Calu3 (cell line): ENCODE data around the gene EPB42. TPM values are rescaled to one million over a fixed set of nuclear protein-coding genes. Genes with fewer than 3 reads are reported as not detected.

Experiments
- BruUV-seq: library from RNA; stranded (reverse); fragments of 400-500 nt; replicated peaks from 2 replicates; lab custom pipeline; 2021; lab: Mats Ljungman, UMichigan
- CTCF ChIA-PET: fragments of 300-600 bp; sonication (Branson Sonifier 250); formaldehyde crosslinking; loops from one replicate; lab custom pipeline; 2022; ENCODE audit warnings: antibody characterized with exemption; lab: Charles Lee
- DNase-seq: peaks from one replicate; pipeline ENCODE4 v3.0.0; 2022
- H3K27ac Mint-ChIP-seq: one replicate; pipeline ENCODE4 v1.8.0; 2022; ENCODE audit warnings: mixed read lengths; ENCODE audit not compliant: unreplicated experiment
- H3K27me3 Mint-ChIP-seq: one replicate; pipeline ENCODE4 v1.8.0; 2022; ENCODE audit warnings: mixed read lengths; ENCODE audit not compliant: unreplicated experiment
- H3K36me3 Mint-ChIP-seq: one replicate; pipeline ENCODE4 v1.8.0; 2022; ENCODE audit warnings: mild to moderate bottlenecking, moderate library complexity, mixed read lengths; ENCODE audit not compliant: insufficient read depth, unreplicated experiment
- H3K4me1 Mint-ChIP-seq: one replicate; pipeline ENCODE4 v1.8.0; 2022; ENCODE audit warnings: mild to moderate bottlenecking, low read depth, mixed read lengths; ENCODE audit not compliant: unreplicated experiment
- H3K4me3 Mint-ChIP-seq: one replicate; pipeline ENCODE4 v1.8.0; 2022; ENCODE audit warnings: mild to moderate bottlenecking, low read depth, moderate library complexity, mixed read lengths; ENCODE audit not compliant: unreplicated experiment
- H3K9me3 Mint-ChIP-seq: one replicate; pipeline ENCODE4 v1.8.0; 2022; ENCODE audit warnings: low read depth, mixed read lengths; ENCODE audit not compliant: unreplicated experiment
- intact Hi-C: fragments of 100-400 bp; cut with micrococcal nuclease; formaldehyde crosslinking; loops from one replicate; pipeline ENCODE4 v1.10.0; 2022; ENCODE audit not compliant: unreplicated experiment
- total RNA-seq: library from RNA; stranded (reverse); gene quantifications from 2 replicates; pipeline ENCODE4 v1.2.3, GENCODE V29; 2022
- TF ChIP-seq, protein P1 (sequence below): fragments of 200-600 bp; IDR thresholded peaks from one replicate; pipeline ENCODE4 v1.8.0; 2022; ENCODE audit warnings: antibody characterized with exemption; ENCODE audit not compliant: unreplicated experiment

EPB42 gene
- total RNA-seq, 1 experiment from 2014 or later, result not detected

DNA sequence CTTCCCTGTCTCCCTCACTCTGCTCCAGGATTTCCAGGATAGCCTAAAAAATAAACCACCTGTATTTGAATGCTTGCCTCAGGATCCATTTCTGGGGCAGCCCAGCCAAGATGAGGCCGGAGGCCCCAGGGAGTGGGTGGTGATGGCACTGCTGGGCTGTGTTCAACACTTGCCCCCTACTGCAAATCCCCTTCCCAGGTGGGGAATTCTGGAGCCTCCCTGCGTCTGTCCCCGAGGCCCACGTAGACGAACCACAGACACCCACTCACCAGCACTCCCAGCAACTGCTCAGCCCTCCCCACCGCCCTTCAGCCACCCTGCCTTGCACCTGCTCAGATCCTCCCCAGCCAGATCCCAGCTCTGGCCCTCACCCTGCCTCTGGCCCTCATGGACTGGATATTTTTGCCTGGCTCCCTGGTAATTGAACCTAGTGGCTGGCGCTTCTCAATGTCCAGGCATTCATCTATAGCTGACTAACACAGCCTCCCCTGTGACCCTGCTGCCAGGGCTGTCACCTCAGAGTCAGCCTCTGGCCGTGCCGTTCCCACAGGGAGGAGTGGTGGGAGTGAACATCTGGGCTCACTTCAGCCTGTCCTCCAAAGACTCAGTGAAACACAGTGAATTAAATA lies 17.1 kb upstream of the EPB42 start:
- no peaks in the 10 kb centered on the region for H3K9me3 Mint-ChIP-seq
- no peaks in the 10 kb centered on the region for H3K4me1 Mint-ChIP-seq
- BruUV-seq, result no TSS peak
- no peak overlapping the region for H3K27ac Mint-ChIP-seq
- no peak for DNase-seq
- no peak overlapping the region for H3K4me3 Mint-ChIP-seq
- TF ChIP-seq, protein P1, sequence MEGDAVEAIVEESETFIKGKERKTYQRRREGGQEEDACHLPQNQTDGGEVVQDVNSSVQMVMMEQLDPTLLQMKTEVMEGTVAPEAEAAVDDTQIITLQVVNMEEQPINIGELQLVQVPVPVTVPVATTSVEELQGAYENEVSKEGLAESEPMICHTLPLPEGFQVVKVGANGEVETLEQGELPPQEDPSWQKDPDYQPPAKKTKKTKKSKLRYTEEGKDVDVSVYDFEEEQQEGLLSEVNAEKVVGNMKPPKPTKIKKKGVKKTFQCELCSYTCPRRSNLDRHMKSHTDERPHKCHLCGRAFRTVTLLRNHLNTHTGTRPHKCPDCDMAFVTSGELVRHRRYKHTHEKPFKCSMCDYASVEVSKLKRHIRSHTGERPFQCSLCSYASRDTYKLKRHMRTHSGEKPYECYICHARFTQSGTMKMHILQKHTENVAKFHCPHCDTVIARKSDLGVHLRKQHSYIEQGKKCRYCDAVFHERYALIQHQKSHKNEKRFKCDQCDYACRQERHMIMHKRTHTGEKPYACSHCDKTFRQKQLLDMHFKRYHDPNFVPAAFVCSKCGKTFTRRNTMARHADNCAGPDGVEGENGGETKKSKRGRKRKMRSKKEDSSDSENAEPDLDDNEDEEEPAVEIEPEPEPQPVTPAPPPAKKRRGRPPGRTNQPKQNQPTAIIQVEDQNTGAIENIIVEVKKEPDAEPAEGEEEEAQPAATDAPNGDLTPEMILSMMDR, result no peak
- CTCF ChIA-PET, result no interaction called here
- H3K36me3 Mint-ChIP-seq, result no peaks in the 10 kb centered on the region
- H3K27me3 Mint-ChIP-seq, result peaks cover 17% of the 10 kb centered on the region
- intact Hi-C loops, result no loop called here

DNA sequence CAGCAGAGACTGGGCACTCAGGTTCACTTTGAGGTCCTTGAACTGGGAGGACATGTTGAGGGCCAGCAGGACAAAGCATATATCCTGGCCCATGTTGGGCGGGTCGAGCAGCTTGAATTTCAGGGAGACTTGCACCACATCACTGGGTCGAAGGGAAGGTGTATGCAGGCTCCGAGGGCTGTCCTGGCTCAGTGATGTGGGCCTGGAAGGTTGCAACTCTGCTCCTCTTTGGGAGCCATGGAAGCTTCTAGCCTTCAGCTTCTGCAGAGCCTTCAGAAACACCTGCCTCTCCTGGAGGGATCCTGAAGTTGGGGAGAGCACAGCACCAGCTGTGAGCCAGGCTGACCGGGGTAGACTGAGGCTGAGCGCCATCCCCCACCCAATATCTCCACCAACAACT lies 14.7 kb upstream of the EPB42 start:
- no peak overlapping the region for H3K27ac Mint-ChIP-seq
- no TSS peak for BruUV-seq
- H3K4me3 Mint-ChIP-seq, result no peak overlapping the region
- no peaks in the 10 kb centered on the region for H3K36me3 Mint-ChIP-seq
- peaks cover 26% of the 10 kb centered on the region for H3K27me3 Mint-ChIP-seq
- no peaks in the 10 kb centered on the region for H3K4me1 Mint-ChIP-seq
- TF ChIP-seq, protein P1, result no peak
- no peak for DNase-seq
- CTCF ChIA-PET, result no interaction called here
- intact Hi-C loops, result no loop called here
- no peaks in the 10 kb centered on the region for H3K9me3 Mint-ChIP-seq

DNA sequence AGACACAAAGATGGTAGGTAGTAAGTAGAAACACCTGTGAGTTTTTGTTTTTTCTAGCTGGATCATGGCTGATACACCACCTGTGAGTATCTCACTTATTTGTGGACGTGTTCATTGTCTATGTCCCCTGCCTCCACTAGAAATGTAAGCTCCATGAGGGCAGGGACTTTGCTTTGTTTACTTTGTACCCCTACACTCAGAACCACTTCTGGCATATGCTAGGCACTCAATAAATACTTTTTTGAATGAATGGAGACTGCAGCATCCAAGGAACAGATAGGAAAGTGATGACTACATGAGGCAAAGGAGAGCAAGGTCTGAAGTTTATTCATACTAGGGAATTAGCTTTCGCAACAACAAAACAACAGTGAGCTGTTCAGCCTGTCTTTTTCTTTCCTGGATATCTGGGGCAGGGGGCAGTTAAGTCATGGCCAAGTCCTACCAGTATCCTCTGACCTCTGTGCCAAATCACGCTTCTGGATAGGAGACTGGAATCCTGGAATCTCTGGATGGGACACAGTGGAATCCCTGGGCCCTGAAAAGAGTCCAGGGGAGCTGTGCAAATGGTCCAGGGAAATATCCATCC lies 11.6 kb upstream of the EPB42 start:
- no TSS peak for BruUV-seq
- CTCF ChIA-PET, result no interaction called here
- H3K36me3 Mint-ChIP-seq, result no peaks in the 10 kb centered on the region
- no peak for DNase-seq
- no peak overlapping the region for H3K27ac Mint-ChIP-seq
- peaks cover 43% of the 10 kb centered on the region for H3K27me3 Mint-ChIP-seq
- TF ChIP-seq, protein P1, result no peak
- no peaks in the 10 kb centered on the region for H3K9me3 Mint-ChIP-seq
- H3K4me3 Mint-ChIP-seq, result no peak overlapping the region
- H3K4me1 Mint-ChIP-seq, result no peaks in the 10 kb centered on the region
- intact Hi-C loops, result no loop called here

DNA sequence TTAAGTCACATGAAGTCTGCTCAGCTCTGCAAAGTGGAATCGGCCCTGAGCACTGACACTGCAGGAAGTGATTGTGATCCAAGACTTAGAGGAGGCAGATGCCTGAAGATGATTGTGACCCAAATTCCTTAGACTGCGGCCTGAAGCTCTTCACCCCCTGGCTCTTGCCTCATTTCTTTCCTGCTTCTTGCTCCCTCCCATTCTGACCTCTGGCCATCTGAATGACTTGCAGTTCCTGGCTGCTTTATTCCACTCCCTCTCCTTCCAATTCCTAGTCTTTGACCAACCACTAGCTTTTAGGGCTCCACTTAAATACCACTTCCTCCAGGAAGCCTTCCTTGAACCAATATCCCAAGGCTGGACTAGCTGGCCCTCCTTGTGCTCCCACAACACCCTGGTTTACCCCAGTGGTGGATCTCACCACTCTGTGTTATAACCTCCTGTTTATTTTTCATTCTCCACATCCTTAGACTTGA lies 9.9 kb upstream of the EPB42 start:
- CTCF ChIA-PET, result no interaction called here
- H3K27me3 Mint-ChIP-seq, result peaks cover 39% of the 10 kb centered on the region
- no peaks in the 10 kb centered on the region for H3K9me3 Mint-ChIP-seq
- DNase-seq, result no peak
- no peak overlapping the region for H3K4me3 Mint-ChIP-seq
- BruUV-seq, result no TSS peak
- intact Hi-C loops, result no loop called here
- H3K36me3 Mint-ChIP-seq, result no peaks in the 10 kb centered on the region
- H3K4me1 Mint-ChIP-seq, result no peaks in the 10 kb centered on the region
- TF ChIP-seq, protein P1, result no peak
- no peak overlapping the region for H3K27ac Mint-ChIP-seq
